HG03280 (cell line): ENCODE data around the gene CACNG8.
"Not testable (repeated sequence)": the region's sequence is repeated elsewhere in the genome, so short reads cannot be mapped to it uniquely, and the experiment has no call there.

ENCODE experiments used
- ATAC-seq: cut with Tn5 transposase; IDR thresholded peaks from one replicate; pipeline ENCODE4 v1.9.1; 2021; ENCODE audit warnings: mild to moderate bottlenecking, moderate library complexity; ENCODE audit not compliant: unreplicated experiment

The CACNG8 gene

GRCh38 chr19:53962887-53963431 lies at the start of gene CACNG8:
TSS of gene CACNG8 (plus strand) at chr19:53962937.
- no peak for ATAC-seq

- ATAC-seq, result no peak
These were observed 47.7 kb upstream of the CACNG8 start for GRCh38 chr19:53915000-53915399.

- ATAC-seq, result no peak
These were observed 46.7 kb upstream of the CACNG8 start for GRCh38 chr19:53916004-53916403.

DNA sequence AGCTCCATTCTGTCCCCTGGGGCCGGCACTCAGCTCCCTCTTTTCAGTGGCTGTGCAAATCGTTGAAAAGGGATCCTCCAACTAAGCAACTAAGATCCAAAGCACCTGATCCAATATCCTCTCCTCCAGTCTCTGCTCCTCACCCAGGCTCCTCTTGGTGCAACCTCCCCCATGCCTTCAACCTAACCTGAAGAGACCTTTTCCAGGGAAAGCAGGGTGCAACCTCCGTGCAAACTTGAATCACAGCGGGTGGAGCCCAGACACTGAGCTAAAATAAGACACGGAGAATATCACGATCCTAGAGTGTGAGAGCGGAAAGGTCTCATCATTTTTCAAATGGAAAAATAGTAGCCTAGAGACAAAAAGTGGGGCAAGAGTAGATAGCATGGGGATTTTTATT lies 45.4 kb upstream of the CACNG8 start:
- ATAC-seq, result no peak

DNA sequence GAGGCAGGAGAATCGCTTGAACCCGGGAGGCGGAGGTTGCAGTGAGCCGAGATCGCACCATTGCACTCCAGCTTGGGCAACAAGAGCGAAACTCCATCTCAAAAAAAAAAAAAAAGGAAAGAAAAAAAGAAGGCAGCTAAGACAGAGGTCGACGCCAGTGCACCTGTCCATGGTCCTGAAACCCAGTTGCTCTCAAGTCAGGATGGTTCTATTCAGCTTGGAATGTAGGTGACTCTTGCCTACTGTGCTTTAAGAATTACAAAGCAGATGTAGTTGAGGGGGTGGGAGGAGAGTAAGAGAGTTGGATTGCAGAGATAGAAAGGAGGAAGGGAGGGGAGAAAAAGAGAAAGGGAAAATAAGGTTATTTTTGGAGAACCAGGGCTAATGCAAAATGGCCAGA lies 35.0 kb upstream of the CACNG8 start:
- no peak for ATAC-seq

DNA sequence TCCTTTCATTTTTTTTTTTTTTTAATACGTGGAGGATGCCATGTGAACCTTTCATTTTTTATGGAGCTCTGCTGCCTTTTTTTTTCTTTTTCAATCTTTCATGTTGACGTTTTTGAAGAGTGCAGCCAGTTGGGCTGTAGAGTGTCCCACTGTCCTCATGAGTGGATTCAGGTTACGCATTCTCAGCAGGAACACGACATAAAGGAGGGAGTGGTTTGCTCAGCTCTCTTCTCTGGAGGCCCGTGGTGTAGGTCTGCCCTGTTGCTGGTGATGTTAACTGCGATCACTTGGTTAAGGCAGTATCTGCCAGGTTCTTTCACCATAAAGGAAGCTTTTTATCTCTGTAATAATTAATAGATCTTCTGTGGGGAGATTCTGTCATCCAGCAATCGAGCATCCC lies 26.7 kb upstream of the CACNG8 start:
- ATAC-seq, result no peak

DNA sequence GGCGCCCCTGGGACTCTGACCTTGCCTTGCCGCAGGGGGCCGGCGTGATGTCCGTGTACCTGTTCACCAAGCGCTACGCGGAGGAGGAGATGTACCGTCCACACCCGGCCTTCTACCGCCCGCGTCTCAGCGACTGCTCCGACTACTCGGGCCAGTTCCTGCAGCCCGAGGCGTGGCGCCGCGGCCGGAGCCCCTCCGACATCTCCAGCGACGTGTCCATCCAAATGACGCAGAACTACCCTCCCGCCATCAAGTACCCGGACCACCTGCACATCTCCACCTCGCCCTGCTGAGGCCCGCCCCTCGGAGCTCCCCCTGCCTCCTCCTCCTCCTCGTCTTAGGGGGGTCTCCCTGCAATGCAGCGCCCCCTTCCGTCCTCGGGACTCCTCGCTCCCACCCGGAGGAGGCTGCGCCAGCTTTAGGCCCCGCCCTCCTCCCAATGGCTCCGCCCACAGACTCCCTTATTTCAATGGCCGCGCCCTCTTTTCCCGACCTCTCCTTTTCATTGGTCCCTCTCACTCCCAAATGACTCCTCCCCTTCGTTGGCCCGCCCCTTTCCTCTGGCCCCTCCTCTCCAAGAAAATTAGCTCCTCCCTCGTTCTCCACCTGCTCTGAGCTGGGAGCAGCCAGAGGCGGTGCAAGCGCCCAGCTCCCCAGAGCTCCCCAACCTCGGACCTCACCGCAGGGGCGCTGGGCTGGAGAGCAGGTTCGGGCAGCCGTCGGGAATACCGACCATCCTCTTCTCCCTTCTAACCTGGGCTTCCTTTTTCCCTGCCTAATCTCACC lies 20.5 kb upstream of the CACNG8 start:
- no peak for ATAC-seq

GRCh38 chr19:53944416-53944815 lies 18.3 kb upstream of the CACNG8 start:
- ATAC-seq, result no peak

- ATAC-seq, result no peak
These were observed 17.8 kb upstream of the CACNG8 start for GRCh38 chr19:53944933-53945332.

DNA sequence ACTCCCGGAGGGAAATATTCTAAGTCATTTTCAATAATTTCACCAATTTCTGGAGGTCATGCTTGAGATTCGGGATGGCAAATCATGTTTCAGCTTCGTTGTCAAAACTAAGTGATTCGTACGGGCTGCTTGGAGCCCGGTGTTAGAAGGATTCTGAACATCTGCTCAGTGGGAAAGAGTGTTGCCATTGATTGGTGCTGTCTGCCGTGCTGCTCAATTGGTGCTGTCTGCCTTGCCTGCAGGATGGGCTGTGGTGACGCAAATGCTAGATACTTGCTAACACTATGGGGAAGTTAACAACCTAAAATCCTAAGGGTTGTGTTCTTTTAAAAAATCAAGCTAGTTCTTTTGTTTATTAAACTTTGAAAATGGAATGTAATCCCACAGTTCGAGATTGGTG lies 17.3 kb upstream of the CACNG8 start:
- ATAC-seq, result no peak

- no peak for ATAC-seq
These were observed 16.7 kb upstream of the CACNG8 start for GRCh38 chr19:53945998-53946397.

- ATAC-seq, result no peak
These were observed 15.1 kb upstream of the CACNG8 start for GRCh38 chr19:53947624-53948023.

- not testable (repeated sequence) for ATAC-seq
These were observed 14.1 kb upstream of the CACNG8 start for GRCh38 chr19:53948611-53949010.

DNA sequence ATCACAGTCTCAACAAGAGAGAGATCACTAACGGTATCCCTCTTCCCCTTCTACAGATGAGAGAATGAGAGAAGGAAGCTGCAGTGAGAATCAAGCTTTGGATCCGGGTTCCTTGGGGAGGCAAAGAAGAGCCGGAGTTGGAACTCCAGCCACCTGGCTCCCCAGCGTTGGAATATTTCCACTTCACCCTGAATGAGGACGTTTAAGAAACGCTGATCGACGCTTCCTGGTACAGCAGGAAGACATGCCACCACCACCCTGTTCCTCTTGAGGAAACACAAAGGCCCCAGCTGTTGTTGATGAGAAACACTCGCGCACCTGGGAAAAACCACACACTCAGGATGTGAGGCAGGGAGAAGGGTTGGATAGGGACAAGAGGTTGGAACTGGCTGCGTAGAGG lies 11.3 kb upstream of the CACNG8 start:
- ATAC-seq, result no peak

DNA sequence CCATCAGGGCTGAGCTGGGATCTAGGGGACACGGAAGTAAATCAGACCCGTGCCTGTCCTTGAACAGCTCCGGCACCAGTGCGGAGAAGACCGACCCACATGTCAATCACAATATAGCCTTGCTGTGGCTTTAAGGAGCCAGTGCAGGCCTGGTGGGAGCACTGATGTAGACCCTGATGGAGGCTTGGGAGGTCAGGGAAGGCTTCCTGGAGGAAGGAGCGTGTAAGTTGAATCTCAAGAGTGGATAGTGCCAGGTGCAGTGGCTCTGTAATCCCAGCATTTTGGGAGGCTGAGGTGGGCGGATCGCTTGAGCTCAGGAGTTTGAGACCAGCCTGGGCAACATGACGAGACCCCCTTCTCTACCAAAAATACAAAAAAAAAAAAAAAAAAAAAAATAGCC lies 10.8 kb upstream of the CACNG8 start:
- ATAC-seq, result no peak

- no peak for ATAC-seq
These were observed 9.4 kb upstream of the CACNG8 start for GRCh38 chr19:53953383-53953782.

GRCh38 chr19:53957448-53958167 lies 5.1 kb upstream of the CACNG8 start:
- ATAC-seq, result no peak

GRCh38 chr19:53958168-53958571 lies 4.6 kb upstream of the CACNG8 start:
- ATAC-seq, result no peak

DNA sequence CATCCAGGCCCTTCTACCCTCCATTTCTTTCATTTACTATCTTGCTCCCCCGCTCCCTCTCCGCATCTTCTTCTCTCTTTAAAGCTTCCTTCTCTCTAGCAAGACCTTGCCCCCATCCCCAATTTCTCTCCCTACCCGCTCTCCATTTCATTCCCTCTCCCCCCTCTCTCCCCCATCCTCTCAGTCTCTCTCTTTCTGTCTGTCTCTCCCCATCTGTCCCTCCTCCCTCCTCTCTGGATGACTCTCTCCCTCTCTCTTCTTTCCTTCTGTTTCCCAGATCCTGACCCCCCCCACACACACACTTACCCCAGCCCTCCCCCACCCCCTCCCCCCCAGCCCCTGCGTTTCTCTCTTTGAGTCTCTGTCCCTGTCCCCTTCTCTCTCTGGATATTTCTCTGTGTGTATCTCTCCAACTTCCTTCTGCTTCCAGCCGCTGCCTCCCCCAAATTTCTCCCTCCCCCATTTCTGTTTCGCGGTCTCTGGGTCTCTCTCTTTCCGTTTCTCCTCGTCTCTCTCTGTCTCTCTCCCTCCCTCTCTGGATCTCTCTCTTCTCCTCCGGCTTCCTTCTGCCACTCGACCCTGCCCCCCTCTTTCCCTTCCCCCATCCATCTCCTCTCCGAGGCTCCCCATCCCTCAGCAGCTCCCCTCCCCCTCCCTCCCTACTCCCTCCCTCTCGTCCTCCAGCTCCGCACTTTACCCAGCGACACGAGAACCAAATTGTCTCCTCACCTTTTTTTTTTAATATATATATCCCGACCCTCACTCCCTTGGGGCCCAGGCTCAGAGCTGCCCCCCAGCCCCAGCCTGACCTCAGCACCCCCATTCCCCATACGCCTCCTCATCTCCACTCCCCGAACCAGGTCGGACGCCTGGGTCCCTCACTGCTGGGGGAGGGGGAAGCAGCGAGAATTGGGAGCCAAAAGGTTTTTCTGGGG lies 3.6 kb upstream of the CACNG8 start:
- no peak for ATAC-seq

- ATAC-seq, result no peak
These were observed 2.5 kb upstream of the CACNG8 start for GRCh38 chr19:53960187-53960586.

DNA sequence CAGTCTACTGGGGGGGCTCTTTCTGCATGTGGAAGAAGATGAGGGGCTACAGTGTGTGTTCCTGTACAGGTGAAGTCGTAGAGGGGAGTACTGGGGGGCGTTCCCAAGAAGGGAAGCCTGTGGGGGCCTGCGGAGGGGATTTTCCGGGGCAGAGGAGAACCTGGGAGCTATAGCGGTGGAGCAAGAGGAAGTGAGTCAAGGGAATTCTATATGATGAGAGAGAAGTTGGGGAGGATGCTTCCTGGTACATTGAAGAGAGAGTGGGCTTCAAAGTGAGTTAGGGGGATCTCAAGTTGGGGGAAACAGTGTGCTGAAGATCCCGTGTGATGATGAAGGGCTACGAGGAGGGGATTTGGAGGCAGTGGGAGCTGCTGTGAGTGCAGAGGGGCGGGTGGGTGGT lies 1.9 kb upstream of the CACNG8 start:
- no peak for ATAC-seq
